Measurements from ENCODE around the gene TRIM28.

DNA sequence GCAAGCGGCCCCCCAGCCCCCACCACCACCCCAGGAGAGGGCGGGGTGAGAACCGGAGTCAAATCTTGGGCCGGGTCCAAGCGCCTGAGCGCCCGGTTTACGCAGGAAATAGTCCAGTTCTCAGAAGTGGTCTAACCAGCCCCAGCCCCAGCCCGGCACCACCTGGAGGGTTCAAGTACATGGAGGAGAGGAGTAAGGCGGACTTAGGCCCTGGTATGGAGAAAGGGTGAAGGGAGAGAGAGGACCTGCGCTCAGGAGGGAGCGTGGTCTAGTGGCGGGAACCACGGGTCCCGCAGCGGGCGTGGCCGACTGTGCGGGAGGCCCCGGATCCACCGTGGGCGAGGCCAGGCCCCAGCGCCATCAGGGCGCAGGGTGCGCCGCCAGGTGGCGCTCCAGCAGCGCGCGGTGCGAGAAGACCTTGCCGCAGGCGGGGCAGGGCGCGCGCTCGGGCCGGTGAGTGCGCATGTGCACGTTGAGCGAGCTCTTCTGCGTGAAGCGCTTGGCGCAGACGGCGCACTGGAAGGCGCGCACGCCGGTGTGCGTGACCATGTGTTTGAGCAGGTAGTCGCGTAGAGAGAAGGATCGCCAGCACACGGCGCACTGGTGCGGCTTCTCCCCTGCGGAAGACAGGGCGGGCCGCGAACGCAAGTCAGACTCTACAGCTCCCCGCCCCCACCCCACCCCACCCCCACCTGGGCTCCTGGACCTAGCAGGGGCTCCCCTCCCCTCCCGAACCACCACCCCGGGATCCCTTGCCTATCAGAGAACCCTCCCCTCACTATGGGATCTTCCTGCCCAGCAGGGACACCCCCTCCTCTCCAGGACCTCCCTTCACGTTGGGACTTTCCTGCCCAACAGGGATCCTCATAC is 29.9 kb upstream of the TRIM28 start:
- TF ChIP-seq POLR2A (IDR thresholded peaks at IDR 0.05; ENCODE audit: borderline replicate concordance, extremely low read depth, insufficient read depth, insufficient read length) (peak; percentile 77), POLR2AphosphoS5 (IDR thresholded peaks at IDR 0.05; ENCODE audit: low read depth, low read length) (peak; percentile 96), EZH2phosphoT487 (IDR thresholded peaks at IDR 0.05; ENCODE audit: borderline replicate concordance) (no peak), CBX3 (IDR thresholded peaks at IDR 0.05; ENCODE audit: low read depth) (peak; percentile 87), SRF (IDR thresholded peaks at IDR 0.05; ENCODE audit: low read depth) (no peak), TCF7L2 (IDR thresholded peaks at IDR 0.05; ENCODE audit: borderline replicate concordance, extremely low read depth, insufficient read depth, insufficient read length) (peak; percentile 51), EZH2 (IDR thresholded peaks at IDR 0.05) (no peak), ZNF274 (IDR thresholded peaks at IDR 0.05; ENCODE audit: low read depth, low read length) (no peak)
- TF ChIP-seq, protein P1, sequence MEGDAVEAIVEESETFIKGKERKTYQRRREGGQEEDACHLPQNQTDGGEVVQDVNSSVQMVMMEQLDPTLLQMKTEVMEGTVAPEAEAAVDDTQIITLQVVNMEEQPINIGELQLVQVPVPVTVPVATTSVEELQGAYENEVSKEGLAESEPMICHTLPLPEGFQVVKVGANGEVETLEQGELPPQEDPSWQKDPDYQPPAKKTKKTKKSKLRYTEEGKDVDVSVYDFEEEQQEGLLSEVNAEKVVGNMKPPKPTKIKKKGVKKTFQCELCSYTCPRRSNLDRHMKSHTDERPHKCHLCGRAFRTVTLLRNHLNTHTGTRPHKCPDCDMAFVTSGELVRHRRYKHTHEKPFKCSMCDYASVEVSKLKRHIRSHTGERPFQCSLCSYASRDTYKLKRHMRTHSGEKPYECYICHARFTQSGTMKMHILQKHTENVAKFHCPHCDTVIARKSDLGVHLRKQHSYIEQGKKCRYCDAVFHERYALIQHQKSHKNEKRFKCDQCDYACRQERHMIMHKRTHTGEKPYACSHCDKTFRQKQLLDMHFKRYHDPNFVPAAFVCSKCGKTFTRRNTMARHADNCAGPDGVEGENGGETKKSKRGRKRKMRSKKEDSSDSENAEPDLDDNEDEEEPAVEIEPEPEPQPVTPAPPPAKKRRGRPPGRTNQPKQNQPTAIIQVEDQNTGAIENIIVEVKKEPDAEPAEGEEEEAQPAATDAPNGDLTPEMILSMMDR (IDR thresholded peaks at IDR 0.05 in 2 of 3, conservative IDR thresholded peaks at IDR 0.05 in 1 of 3; ENCODE audit: borderline replicate concordance in 1 of 3, insufficient read depth in 1 of 3, low read depth in 2 of 3, low read length in 2 of 3), result peak; percentile 58 to 94 (median 84)
- TF ChIP-seq, protein P2, sequence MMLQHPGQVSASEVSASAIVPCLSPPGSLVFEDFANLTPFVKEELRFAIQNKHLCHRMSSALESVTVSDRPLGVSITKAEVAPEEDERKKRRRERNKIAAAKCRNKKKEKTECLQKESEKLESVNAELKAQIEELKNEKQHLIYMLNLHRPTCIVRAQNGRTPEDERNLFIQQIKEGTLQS (IDR thresholded peaks at IDR 0.05), result no peak

All from HCT116 (cell line).